Stomach (tissue), 9 donors: Measurements from ENCODE around the gene TEX51. TPM values are rescaled to one million over a fixed set of nuclear protein-coding genes. Genes with fewer than 3 reads are reported as not detected.

ENCODE experiments used
- DNase-seq, 2 donors: peaks; one replicate each; pipeline versions ENCODE4 v3.0.0 to v3.0.0-alpha.2; 2013 to 2019
- H3K27ac ChIP-seq, 5 donors: fragments of 200-600 bp in 4 of 5; sonication (generic) in 4 of 5; one replicate each; pipeline ENCODE4 v1.5.1; 2013 to 2019; ENCODE audit warnings: mild to moderate bottlenecking in 1 of 5, moderate library complexity in 1 of 5
- H3K27me3 ChIP-seq, 3 donors: fragments of 200-600 bp; sonication (generic); one replicate each; pipeline ENCODE4 v1.5.1; 2017 to 2019; ENCODE audit warnings: mixed run types in 1 of 3
- H3K36me3 ChIP-seq, 4 donors: fragments of 200-600 bp; sonication (generic); 1 replicate in 3 of 4; 2 replicates in 1 of 4; pipeline ENCODE4 v1.5.1; 2016 to 2019
- H3K4me1 ChIP-seq, 4 donors: fragments of 200-600 bp; sonication (generic); one replicate each; pipeline ENCODE4 v1.5.1; 2016 to 2019
- H3K4me3 ChIP-seq, 4 donors: fragments of 200-600 bp; sonication (generic) in 3 of 4; one replicate each; pipeline ENCODE4 v1.5.1; 2016 to 2019; ENCODE audit warnings: mild to moderate bottlenecking in 1 of 4
- H3K9me3 ChIP-seq, 4 donors: fragments of 200-600 bp; sonication (generic); one replicate each; pipeline ENCODE4 v1.5.1; 2016 to 2019
- EP300 ChIP-seq: sonication (generic); formaldehyde crosslinking; IDR thresholded peaks from one replicate; pipeline ENCODE4 v1.6.1; 2017; ENCODE audit warnings: antibody characterized with exemption
- POLR2A ChIP-seq, 4 donors: fragments of 450-650 bp; IDR thresholded peaks; one replicate each; pipeline ENCODE4 v1.6.1; 2016; ENCODE audit warnings: antibody characterized with exemption in 4 of 4, control low read depth in 2 of 4, mild to moderate bottlenecking in 1 of 4, moderate library complexity in 1 of 4
- POLR2AphosphoS5 ChIP-seq, 3 donors: sonication (generic); formaldehyde crosslinking; IDR thresholded peaks; one replicate each; pipeline ENCODE4 v1.6.1; 2016; ENCODE audit warnings: antibody characterized with exemption in 3 of 3
- WGBS, 5 donors: extraction: QIAGEN DNeasy Blood & Tissue Kit in 3 of 5; methylation state at CpG; one replicate each; pipeline versions ENCODE4 v1.1.5 to v1.1.7; 2013 to 2018; 5-methylcytosine and 5-hydroxymethylcytosine counted together
- intact Hi-C: fragments of 100-400 bp; cut with DNase I; formaldehyde crosslinking; loops from one replicate; pipeline ENCODE4 v1.15.1; 2023; ENCODE audit warnings: low total_unique reads
- polyA plus RNA-seq, 3 donors: library from polyadenylated mRNA; stranded (reverse); fragments of 200-250 nt; gene quantifications; one replicate each; pipeline ENCODE4 v1.2.3, GENCODE V29; 2013
- total RNA-seq, 5 donors: library from RNA; depleted of rRNA; stranded (reverse); fragments of >200 nt; gene quantifications; one replicate each; pipeline versions ENCODE4 v1.1.0 to v1.2.3, GENCODE V29; 2014 to 2016
- TF ChIP-seq, protein P1 (sequence below), 7 experiments: fragments of 450-650 bp in 4 of 7; fragments of 200-600 bp in 3 of 7; sonication (generic) in 3 of 7; IDR thresholded peaks; one replicate each; pipeline ENCODE4 v1.5.1; 2016 to 2019; ENCODE audit warnings: antibody characterized with exemption in 7 of 7, control low read depth in 2 of 7, mild to moderate bottlenecking in 1 of 7
- donor health status: healthy with polysubstance abuse.
- donor health status: Bipolar disorder and iron deficiency.
- donor health status: healthy.

TEX51 gene
- total and polyA plus RNA-seq, 8 donors: not detected

DNA sequence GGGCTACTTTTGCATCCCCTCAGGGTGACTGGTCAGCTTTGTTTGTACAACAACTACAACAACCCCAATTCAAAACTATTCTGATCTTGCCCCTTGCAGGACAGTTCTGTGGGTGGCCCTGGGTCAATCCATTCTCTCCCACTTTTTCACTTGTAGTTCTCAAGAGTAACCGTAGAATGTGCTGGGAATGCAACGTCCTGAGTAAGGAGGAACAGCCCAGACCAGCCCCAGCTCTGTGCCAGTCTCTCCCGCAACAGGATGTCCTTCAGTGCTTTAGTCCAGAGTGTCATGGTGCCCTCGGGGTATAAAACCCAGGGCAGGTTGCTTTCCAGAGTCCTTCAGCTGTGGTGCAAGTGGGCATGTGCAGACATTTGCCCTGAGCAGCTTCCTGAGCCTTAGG, 22.1 kb upstream of the TEX51 start:
- intact Hi-C loops: no loop called here
- H3K4me3 ChIP-seq: no peak overlapping the region
- no peaks in the 10 kb centered on the region for H3K36me3 ChIP-seq
- 78 to 83% (median 80%) methylated on average over 4 of the region's 4 CpGs for WGBS, 5 donors
- H3K4me1 ChIP-seq: no peaks in the 10 kb centered on the region
- H3K9me3 ChIP-seq: peaks cover 6 to 26% (median 16%) of the 10 kb centered on the region in 4 donors
- no peak for DNase-seq
- no peak overlapping the region for H3K27ac ChIP-seq
- TF ChIP-seq, protein P1, sequence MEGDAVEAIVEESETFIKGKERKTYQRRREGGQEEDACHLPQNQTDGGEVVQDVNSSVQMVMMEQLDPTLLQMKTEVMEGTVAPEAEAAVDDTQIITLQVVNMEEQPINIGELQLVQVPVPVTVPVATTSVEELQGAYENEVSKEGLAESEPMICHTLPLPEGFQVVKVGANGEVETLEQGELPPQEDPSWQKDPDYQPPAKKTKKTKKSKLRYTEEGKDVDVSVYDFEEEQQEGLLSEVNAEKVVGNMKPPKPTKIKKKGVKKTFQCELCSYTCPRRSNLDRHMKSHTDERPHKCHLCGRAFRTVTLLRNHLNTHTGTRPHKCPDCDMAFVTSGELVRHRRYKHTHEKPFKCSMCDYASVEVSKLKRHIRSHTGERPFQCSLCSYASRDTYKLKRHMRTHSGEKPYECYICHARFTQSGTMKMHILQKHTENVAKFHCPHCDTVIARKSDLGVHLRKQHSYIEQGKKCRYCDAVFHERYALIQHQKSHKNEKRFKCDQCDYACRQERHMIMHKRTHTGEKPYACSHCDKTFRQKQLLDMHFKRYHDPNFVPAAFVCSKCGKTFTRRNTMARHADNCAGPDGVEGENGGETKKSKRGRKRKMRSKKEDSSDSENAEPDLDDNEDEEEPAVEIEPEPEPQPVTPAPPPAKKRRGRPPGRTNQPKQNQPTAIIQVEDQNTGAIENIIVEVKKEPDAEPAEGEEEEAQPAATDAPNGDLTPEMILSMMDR (IDR thresholded peaks at IDR 0.05): no peak
- no peaks in the 10 kb centered on the region for H3K27me3 ChIP-seq

DNA sequence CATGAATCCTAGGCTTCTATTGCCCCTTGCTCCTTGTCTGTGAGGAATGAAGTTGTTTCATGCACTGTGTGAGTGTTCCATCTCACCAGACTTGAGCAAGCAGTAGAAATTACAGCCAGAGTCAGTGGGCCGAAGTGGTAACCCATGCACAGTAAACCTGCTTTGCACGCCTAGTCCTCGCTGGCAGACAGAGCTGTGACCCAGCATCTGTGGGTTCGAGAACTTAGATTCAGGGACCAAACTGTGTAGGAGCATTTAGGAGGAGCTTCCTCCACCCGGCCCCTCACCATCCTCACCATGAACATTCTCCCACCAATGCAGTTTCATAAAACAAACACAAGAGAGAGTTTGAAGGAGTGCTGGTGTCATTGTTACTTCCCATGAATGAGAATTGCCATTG, 21.6 kb upstream of the TEX51 start:
- intact Hi-C loops: no loop called here
- no peak for DNase-seq
- 82 to 95% (median 94%) methylated on average over 5 of the region's 5 CpGs for WGBS, 5 donors
- Histone ChIP-seq H3K9me3 (peaks cover 6 to 26% (median 16%) of the 10 kb centered on the region in 4 donors), H3K36me3 (no peaks in the 10 kb centered on the region), H3K4me1 (no peaks in the 10 kb centered on the region), H3K27me3 (no peaks in the 10 kb centered on the region), H3K27ac (no peak overlapping the region), H3K4me3 (no peak overlapping the region)
- no peak for TF ChIP-seq POLR2AphosphoS5 (IDR thresholded peaks at IDR 0.05)
- no peak for TF ChIP-seq POLR2A (IDR thresholded peaks at IDR 0.05)
- no peak for TF ChIP-seq EP300
- TF ChIP-seq, protein P1 (IDR thresholded peaks at IDR 0.05): no peak

- no peak overlapping the region for H3K27ac ChIP-seq
- no peak overlapping the region for H3K4me3 ChIP-seq
- H3K36me3 ChIP-seq: no peaks in the 10 kb centered on the region
- intact Hi-C loops: no loop called here
- 84 to 95% (median 91%) methylated on average over 19 to 25 of the region's 25 CpGs for WGBS, 5 donors
- no peaks in the 10 kb centered on the region for H3K27me3 ChIP-seq
- H3K9me3 ChIP-seq: peaks cover 6 to 26% (median 16%) of the 10 kb centered on the region in 4 donors
- no peak for DNase-seq
- no peaks in the 10 kb centered on the region for H3K4me1 ChIP-seq
- no peak for TF ChIP-seq POLR2A (IDR thresholded peaks at IDR 0.05)
Observed at GRCh38 chr2:126877861-126878565, 20.7 kb upstream of the TEX51 start.

GRCh38 chr2:126878601-126879000, 20.1 kb upstream of the TEX51 start:
- peaks cover 6 to 26% (median 16%) of the 10 kb centered on the region in 4 donors for H3K9me3 ChIP-seq
- no peaks in the 10 kb centered on the region for H3K27me3 ChIP-seq
- 74 to 84% (median 79%) methylated on average over 7 of the region's 7 CpGs for WGBS, 5 donors
- H3K4me3 ChIP-seq: no peak overlapping the region
- H3K27ac ChIP-seq: no peak overlapping the region
- no peaks in the 10 kb centered on the region for H3K36me3 ChIP-seq
- intact Hi-C loops: no loop called here
- no peak for TF ChIP-seq POLR2AphosphoS5 (IDR thresholded peaks at IDR 0.05)
- TF ChIP-seq EP300: no peak
- TF ChIP-seq POLR2A (IDR thresholded peaks at IDR 0.05): no peak
- TF ChIP-seq, protein P1 (IDR thresholded peaks at IDR 0.05): no peak
- DNase-seq: no peak
- H3K4me1 ChIP-seq: no peaks in the 10 kb centered on the region
